ENCODE data around the gene MRFAP1.
"Not testable (repeated sequence)": the region's sequence is repeated elsewhere in the genome, so short reads cannot be mapped to it uniquely, and the experiment has no call there.

Gene MRFAP1

DNA sequence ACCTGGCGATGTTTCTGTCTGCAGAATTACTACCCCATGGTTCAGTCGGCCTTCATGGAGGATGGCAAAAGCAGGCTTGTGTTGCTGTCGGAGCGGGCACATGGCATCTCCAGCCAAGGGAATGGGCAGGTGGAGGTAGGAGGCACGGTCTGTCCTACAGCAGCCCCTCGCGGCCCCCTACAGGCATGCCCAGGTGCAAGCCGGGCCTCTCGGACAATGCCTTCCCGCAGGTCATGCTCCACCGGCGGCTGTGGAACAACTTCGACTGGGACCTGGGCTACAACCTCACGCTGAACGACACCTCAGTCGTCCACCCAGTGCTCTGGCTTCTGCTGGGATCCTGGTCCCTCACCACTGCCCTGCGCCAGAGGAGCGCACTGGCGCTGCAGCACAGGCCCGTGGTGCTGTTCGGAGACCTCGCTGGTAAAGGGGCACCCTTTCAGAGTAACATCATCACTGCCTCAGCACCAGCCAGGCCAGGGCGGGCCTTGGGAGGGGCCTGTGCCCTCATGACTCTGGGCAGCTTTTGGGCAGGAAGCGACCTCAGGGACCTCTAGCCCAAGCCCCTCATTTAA lies 29.5 kb upstream of the MRFAP1 start:
- no peak for DNase-seq

DNA sequence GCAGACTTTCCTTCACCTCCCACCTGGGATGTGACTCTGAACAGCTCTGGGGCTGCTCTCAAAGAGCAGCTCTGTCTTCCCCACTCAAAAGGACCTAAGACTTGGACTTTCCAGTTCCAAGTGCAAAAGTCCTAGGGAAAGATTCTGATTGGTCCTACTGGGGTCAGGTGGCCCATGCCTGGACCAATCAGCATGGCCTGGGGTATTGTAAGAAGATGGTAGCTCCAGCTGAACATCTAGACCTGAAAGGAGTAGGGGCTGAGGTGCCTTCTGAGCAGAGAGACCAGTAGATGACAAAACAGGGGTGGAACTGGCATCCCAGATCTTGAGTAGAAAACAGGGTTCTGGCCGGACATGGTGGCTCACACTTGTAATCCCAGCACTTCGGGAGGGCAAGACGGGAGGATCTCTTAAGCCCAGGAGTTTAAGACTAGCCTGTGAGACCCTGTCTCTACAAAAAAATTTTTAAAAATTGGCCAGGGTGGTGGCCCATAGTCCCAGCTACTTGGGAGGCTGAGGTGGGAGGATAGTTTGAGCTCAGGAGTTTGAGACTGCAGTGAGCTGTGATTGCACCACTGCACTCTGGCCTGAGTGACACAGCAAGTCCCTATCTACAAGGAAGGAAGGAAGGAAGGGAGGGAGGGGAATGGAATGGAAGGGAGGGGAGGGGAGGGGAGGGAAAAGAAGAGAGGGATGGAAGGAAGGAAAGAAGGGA lies 27.4 kb upstream of the MRFAP1 start:
- no peak for DNase-seq

DNA sequence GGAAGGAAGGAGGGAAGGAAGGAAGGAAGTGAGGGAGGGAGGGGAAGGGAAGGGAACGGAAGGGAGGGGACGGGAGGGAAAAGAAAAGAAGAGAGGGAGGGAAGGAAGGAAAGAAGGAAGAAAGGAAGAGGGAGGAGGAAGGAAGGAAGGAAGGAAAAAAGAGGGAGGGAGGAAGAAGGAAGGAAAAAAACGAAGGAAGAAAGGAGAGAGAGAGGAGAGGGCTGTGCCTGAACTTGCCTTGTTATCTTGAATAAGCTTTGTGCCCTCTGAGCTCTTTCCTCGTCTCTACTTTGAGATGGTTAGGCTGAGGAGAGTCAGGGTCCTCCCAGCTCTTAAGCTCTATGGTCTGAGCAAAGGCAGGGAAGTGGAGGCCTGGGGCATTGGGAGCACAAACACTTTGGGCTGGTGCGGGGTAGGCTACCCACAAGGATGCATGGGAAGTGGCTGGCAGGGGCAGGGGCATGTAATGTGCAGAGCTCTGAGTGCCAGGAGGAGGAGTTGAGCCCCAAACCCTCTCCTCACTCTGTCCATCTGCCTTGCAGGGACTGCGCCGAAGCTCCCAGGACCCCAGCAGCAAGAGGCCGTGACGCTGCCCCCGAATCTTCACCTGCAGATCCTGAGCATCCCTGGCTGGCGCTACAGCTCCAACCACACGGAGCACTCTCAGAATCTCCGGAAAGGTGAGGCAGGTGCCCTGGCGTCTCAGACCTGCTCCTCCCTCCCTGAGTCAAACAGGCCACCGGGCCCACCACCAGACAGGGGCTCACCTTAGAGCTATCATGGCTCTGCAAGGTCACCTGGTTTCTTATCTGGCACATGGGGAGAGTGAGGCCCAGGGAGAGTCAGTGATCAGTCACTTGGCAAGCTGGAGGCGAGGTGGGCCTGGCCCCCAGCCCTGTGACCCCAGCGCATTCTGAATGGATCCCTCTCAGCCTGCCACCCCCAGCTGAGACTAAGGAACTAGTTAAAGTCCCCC lies 26.5 kb upstream of the MRFAP1 start:
- no peak for DNase-seq

DNA sequence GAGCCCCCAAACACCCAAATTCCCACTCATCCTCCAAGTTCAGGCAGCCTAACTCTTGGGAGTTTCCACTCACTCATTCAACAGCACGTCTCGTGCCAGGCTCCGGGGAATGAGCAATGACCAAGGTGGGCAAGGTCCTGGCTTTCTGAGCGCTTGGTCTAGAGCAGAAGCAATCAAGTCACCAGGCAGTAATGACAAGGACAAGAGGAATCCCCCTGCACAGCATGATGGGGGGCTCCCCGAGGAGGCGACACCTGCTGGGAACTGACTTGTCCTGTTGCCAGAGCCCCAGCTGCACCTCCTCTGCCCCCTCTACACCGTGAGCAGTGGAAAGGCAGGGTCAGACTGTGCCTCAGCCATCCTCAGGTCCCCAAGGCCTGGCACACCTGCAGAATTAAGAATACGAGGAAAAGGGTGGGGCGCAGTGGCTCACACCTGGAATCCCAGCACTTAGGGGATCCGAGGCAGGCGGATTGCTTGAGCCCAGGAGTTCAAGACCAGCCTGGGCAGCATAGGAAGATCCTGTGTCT lies 25.7 kb upstream of the MRFAP1 start:
- no peak for DNase-seq

DNA sequence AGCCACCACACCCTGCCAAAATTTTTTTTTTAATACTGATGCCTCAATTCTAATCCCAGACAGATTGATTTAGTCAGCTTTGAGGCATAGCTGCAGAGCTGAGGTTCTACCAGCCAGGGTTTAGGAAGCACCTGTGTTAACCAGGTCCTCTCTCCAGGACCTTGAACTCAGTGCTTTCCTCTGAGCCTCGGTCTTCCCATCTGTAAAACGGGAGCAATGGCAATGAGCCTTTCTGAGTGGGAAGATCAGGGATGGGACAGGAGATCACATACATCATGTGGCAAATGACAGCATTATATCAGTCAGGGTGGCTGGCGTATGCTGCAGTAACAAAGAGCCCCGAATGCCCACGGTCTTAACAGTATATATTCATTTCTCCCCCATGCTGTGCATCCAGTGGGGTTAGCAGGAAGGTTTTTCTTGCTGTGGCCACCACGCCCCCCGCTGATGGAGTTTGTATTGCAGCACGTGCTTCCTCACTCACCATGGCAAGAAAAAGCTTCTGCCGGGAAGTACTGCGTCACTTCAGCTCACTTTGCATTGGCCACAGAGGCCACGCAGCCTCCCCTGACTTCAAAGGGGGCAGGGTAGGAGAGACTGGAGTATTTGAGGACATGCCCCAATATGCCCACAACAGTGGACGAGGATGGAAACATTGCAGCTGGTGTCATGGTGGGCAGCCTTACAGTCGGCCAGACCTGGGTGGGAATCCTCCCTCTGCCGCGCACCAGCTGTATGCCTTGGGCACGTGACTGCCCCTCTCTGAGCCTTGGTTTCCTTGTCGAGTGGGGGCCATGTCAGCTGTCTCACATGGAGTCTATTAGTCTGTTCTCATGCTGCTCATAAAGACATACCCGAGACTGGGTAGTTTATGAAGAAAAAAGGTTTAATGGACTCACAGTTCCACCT lies 24.1 kb upstream of the MRFAP1 start:
- no peak for DNase-seq

DNA sequence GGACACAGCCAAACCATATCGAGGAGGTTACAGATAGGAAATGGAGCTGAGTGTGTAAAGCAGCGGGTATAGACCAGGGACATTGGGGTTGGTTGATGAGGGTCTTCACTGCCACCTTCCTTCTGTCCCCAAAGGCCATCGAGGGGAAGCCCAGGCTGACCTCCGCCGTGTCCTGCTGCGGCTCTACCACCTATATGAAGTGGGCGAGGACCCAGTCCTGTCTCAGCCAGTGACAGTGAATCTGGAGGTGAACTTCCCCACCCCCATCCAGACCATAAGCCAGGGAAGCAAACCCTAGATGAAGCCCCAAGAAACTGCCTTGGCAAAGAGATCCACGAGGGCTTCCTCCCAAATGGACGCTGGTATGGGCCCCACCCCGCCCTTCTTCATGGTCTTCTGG lies 23.2 kb upstream of the MRFAP1 start:
- DNase-seq: no peak

DNA sequence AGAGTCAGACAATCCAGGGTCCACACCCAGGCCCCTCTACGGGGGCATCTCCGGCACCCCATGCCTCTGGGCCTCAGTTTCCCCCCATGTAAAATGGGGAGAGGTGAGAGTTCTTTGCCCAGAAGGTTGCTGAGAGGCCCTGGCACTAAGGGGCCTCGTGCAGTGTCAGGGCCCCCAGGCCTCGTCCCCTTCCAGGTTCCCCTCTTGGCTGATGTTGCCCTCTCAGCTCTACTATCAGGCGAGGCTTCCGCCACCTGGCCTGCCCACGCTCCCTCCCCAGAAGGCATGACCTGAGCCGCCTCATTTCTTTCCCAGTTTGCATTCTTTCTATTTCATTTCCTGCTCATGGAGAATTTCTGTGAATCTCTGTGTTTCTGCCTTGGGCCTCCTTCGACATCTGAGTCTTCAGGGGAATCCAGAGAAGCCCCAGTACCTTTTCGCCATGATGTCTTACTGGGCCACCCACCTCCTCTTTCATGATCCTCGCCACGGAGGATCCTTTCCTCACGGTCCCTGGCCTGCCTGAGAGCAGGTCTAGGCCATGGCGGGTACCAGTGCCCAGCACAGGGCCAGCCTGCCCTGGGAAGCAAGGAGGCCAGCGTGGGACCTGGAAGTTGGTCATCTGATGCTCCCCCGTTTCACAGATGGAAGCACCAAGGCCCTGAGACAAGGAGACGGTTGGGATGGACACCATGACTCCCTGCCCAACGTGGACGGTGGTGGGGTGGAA lies 21.9 kb upstream of the MRFAP1 start:
- no peak for DNase-seq

DNA sequence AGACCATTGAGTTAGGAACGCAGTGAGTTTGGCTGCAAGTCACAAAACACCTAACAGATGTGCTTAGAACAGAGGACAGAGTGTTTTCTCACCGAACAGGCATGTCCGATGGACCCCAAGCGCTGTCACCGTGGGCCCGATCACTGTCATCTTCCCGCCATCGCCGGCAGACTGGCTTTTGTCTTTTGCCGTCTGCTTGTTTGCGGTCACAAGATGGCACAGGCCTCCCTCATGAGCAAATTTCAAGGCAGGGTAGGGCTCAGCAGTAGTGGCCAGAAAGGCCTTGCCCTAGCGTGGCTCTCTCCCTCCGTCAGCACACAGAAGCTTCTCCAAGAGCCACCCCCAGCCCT lies 21.4 kb upstream of the MRFAP1 start:
- DNase-seq: no peak

DNA sequence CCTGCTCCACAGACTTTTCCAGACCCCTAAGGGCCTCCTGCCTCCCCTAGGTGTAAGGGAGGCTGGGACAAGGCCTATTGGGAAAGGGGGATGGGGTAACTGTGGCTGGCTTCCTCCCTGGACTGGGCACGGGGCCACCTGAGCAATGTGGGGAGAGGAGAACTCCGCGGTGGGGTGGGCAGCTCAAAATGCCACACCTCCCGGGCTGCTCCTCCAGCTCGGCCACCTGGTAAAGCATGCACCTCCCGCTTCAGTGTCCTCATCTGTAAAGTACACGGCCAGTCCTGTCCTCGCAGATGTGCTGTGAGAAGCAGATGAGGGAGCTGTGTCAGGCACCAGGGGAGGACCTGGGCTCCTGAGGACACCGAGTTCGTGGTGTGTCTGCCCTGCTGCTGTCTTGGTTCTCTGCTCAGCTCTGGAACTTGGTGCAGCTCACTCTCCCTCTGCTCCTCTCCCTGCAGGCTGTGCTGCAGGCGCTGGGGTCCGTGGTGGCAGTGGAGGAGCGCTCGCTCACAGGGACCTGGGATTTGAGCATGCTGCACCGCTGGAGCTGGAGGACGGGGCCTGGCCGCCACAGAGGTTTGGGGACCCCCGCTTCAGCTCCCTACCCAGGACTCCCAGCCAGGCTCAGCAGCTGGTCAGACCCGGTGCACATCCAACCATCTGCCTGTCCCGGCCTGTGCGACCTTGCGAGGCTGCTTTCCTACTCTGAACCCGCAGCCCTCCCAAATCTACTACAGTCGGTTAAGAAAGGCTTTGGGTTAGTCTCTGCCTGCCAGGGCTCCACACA lies 20.8 kb upstream of the MRFAP1 start:
- no peak for DNase-seq

DNA sequence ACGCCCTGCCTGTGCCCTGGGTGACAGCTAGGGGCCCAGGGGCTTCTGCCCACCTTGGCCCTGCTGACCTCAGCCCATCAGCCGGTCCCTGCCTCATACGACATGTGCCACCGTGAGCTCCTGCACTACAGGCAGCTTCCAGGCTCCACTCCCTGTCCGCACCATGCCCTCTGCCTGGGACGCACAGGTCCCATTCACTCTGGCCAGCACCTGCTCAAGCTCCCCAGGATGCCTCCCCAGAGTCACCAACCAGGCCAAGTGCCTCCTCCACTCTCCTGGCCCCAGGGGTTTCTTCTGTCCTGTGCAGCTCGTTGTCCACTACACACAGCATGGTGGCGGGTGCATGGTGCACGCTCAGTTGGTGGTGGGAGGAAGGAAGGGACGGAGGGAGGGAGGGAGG lies 20.2 kb upstream of the MRFAP1 start:
- DNase-seq: no peak

DNA sequence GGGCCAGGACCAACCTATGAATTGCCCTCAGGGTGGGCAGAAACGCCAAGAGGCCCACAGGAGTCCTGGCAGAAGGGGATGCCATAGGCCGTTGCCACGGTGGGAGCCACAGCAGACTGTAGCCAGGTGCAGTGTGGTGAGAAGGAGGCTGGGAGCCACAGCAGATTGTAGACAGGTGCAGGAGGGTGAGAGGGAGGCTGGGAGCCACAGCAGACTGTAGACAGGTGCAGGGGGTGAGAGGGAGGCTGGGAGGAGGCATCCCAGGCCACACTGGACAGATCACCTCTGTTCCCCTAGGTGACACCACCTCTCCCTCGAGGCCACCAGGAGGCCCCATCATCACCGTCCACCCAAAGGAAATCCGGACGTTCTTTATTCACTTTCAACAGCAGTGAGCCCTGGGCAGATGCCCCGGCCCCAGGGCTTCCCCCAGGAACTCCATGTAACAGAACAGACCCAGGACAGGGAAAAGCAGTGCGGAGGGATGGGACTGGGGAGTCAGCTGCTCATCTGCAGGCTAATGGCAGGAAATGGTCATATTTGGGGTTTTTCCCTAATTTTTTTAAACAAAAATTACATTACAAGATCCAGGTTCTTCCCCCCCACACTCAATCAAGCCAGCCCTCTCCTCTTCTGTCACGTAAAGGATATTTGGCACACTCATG lies 19.5 kb upstream of the MRFAP1 start:
- DNase-seq: no peak

DNA sequence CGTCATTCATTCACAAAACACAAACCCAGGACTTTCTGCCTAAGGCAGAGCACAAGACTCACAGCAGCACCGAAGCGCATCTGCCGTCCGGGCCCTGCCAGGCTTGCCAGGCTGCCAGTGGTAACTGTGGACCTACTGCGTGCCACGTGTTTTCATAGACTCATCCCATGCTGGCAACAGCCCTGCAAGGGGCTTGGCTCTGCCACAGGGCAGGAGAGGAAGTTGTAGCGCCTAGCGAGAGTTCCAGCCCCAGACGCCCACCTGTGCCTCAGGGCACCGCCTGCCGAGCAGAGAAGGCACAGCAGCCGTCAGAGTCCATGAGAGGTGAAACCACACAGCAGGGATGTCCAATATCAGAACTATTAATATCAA lies 18.9 kb upstream of the MRFAP1 start:
- DNase-seq: no peak

DNA sequence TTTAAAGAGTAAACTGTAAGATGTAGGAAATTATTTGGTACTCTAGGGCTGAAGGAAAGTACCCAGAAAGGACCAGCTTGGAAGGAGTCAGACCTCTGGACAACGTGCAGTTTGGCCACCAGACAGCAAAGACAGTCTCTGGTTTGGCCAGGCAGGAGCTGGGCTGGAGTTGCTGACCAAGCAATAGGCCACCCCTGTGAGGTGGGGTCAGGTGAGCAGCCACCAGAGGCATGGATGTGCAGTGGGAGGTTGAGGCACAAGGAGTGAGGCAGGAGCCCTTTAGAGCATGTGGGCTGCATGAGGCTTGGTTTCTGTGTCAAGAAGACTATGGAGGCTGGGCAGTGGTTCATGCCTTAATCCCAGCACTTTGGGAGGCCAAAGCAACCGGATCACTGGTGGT lies 17.7 kb upstream of the MRFAP1 start:
- no peak for DNase-seq

DNA sequence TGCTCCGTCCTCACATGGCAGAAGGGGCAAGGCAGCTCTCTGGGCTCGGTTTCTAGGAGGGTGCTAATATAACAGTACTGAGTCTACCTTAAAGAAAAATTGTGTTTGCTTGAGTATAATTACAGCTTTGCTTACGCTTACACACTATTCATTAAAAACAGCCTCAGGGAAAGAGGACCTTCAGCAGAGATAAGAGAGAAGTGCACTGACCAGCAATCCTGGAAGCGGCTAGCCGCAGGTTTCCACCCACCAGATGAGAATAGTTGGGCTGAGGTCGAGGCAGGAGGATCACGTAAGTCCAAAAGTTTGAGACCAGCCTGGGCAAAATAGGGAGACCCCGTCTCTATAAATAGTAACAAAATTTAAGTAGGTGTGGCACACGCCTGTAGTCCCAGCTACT lies 15.2 kb upstream of the MRFAP1 start:
- DNase-seq: no peak

DNA sequence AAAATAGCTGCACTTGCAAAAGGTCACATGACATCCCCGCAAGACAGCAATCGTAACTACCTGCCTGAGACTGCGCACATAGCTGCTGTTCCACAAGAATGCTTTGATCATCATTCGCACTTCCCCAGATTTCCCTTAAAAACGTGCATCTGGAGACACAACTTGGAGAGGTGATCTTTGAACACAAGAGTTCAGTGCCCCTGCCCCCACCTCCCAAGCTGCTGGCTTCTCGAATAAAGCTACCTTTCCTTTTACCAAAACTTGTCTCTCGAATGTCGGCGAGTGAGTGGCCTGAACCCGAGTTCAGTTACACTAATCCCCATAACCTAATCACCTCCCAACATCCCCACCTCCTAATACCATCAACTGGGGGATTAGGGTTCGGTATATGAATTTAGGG lies 14.4 kb upstream of the MRFAP1 start:
- no peak for DNase-seq

DNA sequence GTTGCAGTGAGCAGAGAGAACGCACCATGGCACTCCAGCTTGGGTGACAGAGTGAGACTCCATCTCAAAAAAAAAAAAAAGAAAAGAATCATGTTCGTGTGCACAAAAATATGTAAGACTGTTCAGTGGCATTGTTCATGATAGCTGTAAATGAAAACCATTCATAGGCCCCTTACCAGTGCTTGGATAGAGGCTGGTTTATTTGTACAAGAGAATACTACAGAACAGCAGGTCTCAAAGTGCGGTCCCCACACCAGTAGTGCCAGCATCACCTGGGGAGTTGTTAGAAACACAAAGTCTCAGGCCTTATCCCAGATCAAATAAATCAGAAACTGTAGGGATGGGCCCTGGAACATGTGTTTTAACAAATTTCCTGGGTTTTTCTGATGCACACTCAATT lies 12.7 kb upstream of the MRFAP1 start:
- DNase-seq: no peak

DNA sequence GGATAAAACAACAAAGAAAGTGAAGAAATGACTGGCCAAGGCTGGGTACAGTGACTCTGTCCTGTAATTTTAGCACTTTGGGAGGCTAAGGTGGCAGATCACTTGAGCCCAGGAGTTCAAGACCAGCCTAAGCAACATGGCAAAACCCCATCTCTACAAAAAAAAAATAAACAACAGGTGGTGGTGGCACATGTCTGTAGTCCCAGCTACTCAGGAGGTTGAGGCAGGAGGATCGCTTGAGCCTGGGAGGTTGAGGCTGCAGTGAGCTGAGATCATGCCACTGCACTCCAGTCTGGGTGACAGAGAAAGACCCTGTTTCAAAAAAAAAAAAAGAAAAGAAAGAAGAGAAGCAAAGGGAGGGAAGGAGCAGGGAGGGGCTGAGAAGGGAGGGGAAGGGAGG lies 12.0 kb upstream of the MRFAP1 start:
- DNase-seq: not testable (repeated sequence)

DNA sequence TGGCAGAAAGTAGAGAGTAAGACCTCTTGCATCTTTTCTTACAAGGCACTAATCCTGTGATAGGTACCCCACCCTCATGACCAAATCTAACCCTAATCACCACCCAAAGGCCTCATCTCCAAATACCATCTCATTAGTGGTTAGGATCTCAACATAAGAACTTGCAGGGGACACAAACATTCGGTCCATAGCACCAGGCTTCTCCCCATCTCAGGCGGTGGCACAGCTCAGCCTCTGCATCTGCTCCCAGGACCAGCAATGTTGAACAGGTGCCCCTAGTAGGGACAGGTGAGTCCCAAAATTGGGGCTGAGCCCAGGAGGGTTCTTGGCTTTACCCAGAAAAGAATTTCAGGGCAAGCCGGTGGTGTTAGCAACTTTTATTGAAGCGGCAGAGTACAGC lies 8.4 kb upstream of the MRFAP1 start:
- no peak for DNase-seq
